Activated CD4-positive, alpha-beta memory T cell treated with anti-CD3 and anti-CD28 coated beads for 36 hours (primary cell): ENCODE results near the gene DNAJC16. TPM values are rescaled to one million over a fixed set of nuclear protein-coding genes. Genes with fewer than 3 reads are reported as not detected.

ENCODE experiments used
- CTCF ChIA-PET: fragments of 350-600 bp; sonication (Branson Sonifier 250); formaldehyde crosslinking; loops from one replicate; lab custom pipeline; 2021; ENCODE audit warnings: antibody characterized with exemption, inconsistent platforms; lab: Charles Lee
- POLR2A ChIA-PET: fragments of 350-600 bp; sonication (Branson Sonifier 250); formaldehyde crosslinking; loops from one replicate; lab custom pipeline; 2021; ENCODE audit warnings: antibody characterized with exemption; lab: Charles Lee
- DNase-seq: peaks from one replicate; pipeline ENCODE4 v3.0.0-alpha.2; 2020
- H3K27ac Mint-ChIP-seq: one replicate; pipeline ENCODE4 v1.8.0; 2021; ENCODE audit warnings: mixed read lengths
- H3K27me3 Mint-ChIP-seq: one replicate; pipeline ENCODE4 v1.8.0; 2021; ENCODE audit warnings: mixed read lengths
- H3K36me3 Mint-ChIP-seq: one replicate; pipeline ENCODE4 v1.8.0; 2021; ENCODE audit warnings: mixed read lengths
- H3K4me1 Mint-ChIP-seq: one replicate; pipeline ENCODE4 v1.8.0; 2021; ENCODE audit warnings: low read depth, mixed read lengths
- H3K4me3 Mint-ChIP-seq: one replicate; pipeline ENCODE4 v1.8.0; 2021; ENCODE audit warnings: mild to moderate bottlenecking, mixed read lengths
- H3K9me3 Mint-ChIP-seq: one replicate; pipeline ENCODE4 v1.8.0; 2021; ENCODE audit warnings: mixed read lengths
- intact Hi-C: fragments of 100-400 bp; cut with micrococcal nuclease; formaldehyde crosslinking; loops from one replicate; pipeline ENCODE4 v1.15.1; 2023
- total RNA-seq, 2 experiments: library from RNA; stranded (reverse); gene quantifications; one replicate each; pipeline ENCODE4 v1.2.3, GENCODE V29; 2021

The DNAJC16 gene
- total RNA-seq, 2 experiments from 2014 or later, result 10.0 to 10.4 TPM

GRCh38 chr1:15524283-15525049 is 2.2 kb upstream of the DNAJC16 start:
- Mint-ChIP-seq H3K27me3 (no peaks in the 10 kb centered on the region), H3K27ac (peak overlapping the region; percentile 99), H3K4me3 (peak overlapping the region; percentile 89), H3K36me3 (no peaks in the 10 kb centered on the region), H3K9me3 (no peaks in the 10 kb centered on the region), H3K4me1 (peaks cover 43% of the 10 kb centered on the region)
- intact Hi-C loops, result loop anchor here (2.0 to 10.0 kb wide), 7 partner anchors 108 to 1792 kb away; partner anchors contain the start of genes ARHGEF19, EFHD2 and PLEKHM2
- CTCF ChIA-PET, result no interaction called here
- POLR2A ChIA-PET, result no interaction called here
- peak; percentile 100 for DNase-seq

- no peaks in the 10 kb centered on the region for H3K27me3 Mint-ChIP-seq
- H3K36me3 Mint-ChIP-seq, result no peaks in the 10 kb centered on the region
- intact Hi-C loops, result loop anchor here (1.0 to 10.0 kb wide), 12 partner anchors 53 to 1793 kb away; partner anchors contain the start of genes ARHGEF19, DDI2, EFHD2 and PLEKHM2
- peak overlapping the region; percentile 89 for H3K4me3 Mint-ChIP-seq
- H3K27ac Mint-ChIP-seq, result peak overlapping the region; percentile 99
- peaks cover 45% of the 10 kb centered on the region for H3K4me1 Mint-ChIP-seq
- ChIA-PET CTCF (no interaction called here), POLR2A (no interaction called here)
- no peaks in the 10 kb centered on the region for H3K9me3 Mint-ChIP-seq
- peak; percentile 16 for DNase-seq
These were observed 1.3 kb upstream of the DNAJC16 start for GRCh38 chr1:15525050-15526020.

DNA sequence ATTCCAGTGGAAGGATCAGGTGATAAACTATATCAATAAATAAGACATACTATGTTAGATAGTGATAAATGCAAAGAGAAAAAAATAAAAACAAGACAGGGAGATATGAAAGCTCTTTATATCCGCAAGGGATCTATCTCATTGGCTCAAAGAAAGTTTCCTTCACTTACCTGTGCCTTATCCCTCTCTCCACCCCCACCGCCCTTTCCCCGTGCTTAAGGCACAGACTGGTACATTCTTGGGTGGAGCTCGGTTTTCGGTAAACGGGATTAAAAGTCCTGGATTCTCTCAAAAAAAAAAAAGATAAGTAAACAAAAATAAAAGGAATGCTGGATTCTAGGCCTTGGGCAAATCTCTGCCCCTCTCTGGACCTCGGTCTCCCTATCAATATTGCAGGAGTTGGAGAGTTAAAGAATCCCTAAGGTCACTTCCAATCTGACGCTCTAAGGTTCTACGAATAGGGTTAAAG is 593 bp upstream of the DNAJC16 start:
- CTCF ChIA-PET, result no interaction called here
- peak overlapping the region; percentile 89 for H3K4me3 Mint-ChIP-seq
- POLR2A ChIA-PET, result interaction anchor here (1.0 to 1.3 kb wide), 2 partner anchors 11 to 58 kb away, joined by 3 read pairs; partner anchors contain the start of gene AGMAT
- peak; percentile 21 for DNase-seq
- no peaks in the 10 kb centered on the region for H3K27me3 Mint-ChIP-seq
- peaks cover 48% of the 10 kb centered on the region for H3K4me1 Mint-ChIP-seq
- no peaks in the 10 kb centered on the region for H3K9me3 Mint-ChIP-seq
- intact Hi-C loops, result loop anchor here (1.0 to 10.0 kb wide), 10 partner anchors 53 to 1794 kb away; partner anchors contain the start of genes ARHGEF19, DDI2, PLEKHM2 and SPEN
- no peaks in the 10 kb centered on the region for H3K36me3 Mint-ChIP-seq
- H3K27ac Mint-ChIP-seq, result peak overlapping the region; percentile 99

GRCh38 chr1:15531003-15531402 is 4.4 kb downstream of the DNAJC16 start:
- Mint-ChIP-seq H3K9me3 (no peaks in the 10 kb centered on the region), H3K27ac (no peak overlapping the region), H3K4me3 (no peak overlapping the region), H3K4me1 (peaks cover 34% of the 10 kb centered on the region), H3K27me3 (no peaks in the 10 kb centered on the region), H3K36me3 (peaks cover 2% of the 10 kb centered on the region)
- intact Hi-C loops, result no loop called here
- ChIA-PET CTCF (interaction anchor here (0.8 kb wide), 1 partner anchor 96 kb away, joined by 3 read pairs; no protein-coding TSS in a partner anchor), POLR2A (no interaction called here)
- no peak for DNase-seq

GRCh38 chr1:15531682-15532081 is 5.0 kb downstream of the DNAJC16 start:
- CTCF ChIA-PET, result no interaction called here

DNA sequence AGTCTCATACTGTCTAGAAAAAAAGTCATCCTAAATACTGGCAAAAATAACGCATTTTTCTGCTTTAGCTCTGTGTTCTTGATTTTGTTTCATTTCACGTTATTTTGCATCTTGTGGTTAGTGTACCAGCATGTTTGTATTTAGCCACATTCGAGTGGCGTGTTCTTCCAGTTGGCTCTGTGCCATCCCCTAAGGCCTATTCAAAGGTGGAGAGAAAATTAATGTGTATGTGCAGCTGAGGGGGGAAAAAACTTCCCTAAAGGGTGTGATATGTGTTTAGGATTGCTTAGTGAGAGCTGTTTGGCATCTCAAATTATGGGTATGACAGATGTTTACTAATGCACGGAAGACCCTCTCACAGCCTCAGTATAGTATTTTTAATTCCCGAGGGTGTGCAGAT is 12.1 kb downstream of the DNAJC16 start:
- Mint-ChIP-seq H3K27me3 (no peaks in the 10 kb centered on the region), H3K36me3 (peaks cover 28% of the 10 kb centered on the region), H3K4me3 (no peak overlapping the region)

More at GRCh38 chr1:15531682-15532081, 5.0 kb downstream of the DNAJC16 start:
- H3K9me3 Mint-ChIP-seq, result no peaks in the 10 kb centered on the region
- POLR2A ChIA-PET, result interaction anchor here (0.9 kb wide), 1 partner anchor 149 kb away, joined by 3 read pairs; no protein-coding TSS in a partner anchor
- DNase-seq, result no peak
- H3K4me1 Mint-ChIP-seq, result peaks cover 30% of the 10 kb centered on the region
- H3K4me3 Mint-ChIP-seq, result no peak overlapping the region
- H3K27me3 Mint-ChIP-seq, result no peaks in the 10 kb centered on the region
- intact Hi-C loops, result no loop called here
- H3K36me3 Mint-ChIP-seq, result peaks cover 7% of the 10 kb centered on the region
- H3K27ac Mint-ChIP-seq, result no peak overlapping the region

DNA sequence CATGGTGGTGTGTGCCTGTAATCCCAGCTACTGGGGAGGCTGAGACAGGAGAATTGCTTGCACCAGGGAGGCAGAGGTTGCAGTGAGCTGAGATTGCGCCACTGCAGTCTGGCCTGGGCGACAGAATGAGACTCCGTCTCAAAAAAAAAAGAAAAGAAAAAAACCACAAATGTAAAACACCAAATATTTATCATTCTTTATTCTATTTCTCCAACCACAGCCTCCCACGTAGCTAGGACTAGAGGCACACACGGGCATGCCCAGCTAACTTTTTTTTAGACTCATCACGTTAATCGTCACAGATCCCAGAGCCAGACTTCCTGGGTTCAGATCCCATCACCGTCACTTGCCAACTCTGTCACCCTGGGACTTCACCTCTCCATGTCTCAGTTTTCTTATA is 13.5 kb downstream of the DNAJC16 start:
- no peaks in the 10 kb centered on the region for H3K27me3 Mint-ChIP-seq
- no peaks in the 10 kb centered on the region for H3K4me1 Mint-ChIP-seq
- ChIA-PET POLR2A (no interaction called here), CTCF (no interaction called here)
- peaks cover 29% of the 10 kb centered on the region for H3K36me3 Mint-ChIP-seq
- H3K27ac Mint-ChIP-seq, result no peak overlapping the region
- H3K4me3 Mint-ChIP-seq, result no peak overlapping the region
- no peaks in the 10 kb centered on the region for H3K9me3 Mint-ChIP-seq
- intact Hi-C loops, result no loop called here
- DNase-seq, result no peak

More for the DNA sequence above, 12.1 kb downstream of the DNAJC16 start:
- Mint-ChIP-seq H3K4me1 (no peaks in the 10 kb centered on the region), H3K27ac (no peak overlapping the region), H3K9me3 (no peaks in the 10 kb centered on the region)
- DNase-seq, result no peak
- ChIA-PET CTCF (no interaction called here), POLR2A (interaction anchor here (0.6 kb wide), 1 partner anchor 75 kb away, joined by 5 read pairs; no protein-coding TSS in a partner anchor)
- intact Hi-C loops, result no loop called here

GRCh38 chr1:15541231-15541792 is 14.7 kb downstream of the DNAJC16 start:
- no peaks in the 10 kb centered on the region for H3K27me3 Mint-ChIP-seq
- H3K4me3 Mint-ChIP-seq, result no peak overlapping the region
- no peaks in the 10 kb centered on the region for H3K9me3 Mint-ChIP-seq
- intact Hi-C loops, result no loop called here
- no peak for DNase-seq
- ChIA-PET CTCF (no interaction called here), POLR2A (no interaction called here)
- peaks cover 28% of the 10 kb centered on the region for H3K36me3 Mint-ChIP-seq
- no peak overlapping the region for H3K27ac Mint-ChIP-seq
- H3K4me1 Mint-ChIP-seq, result no peaks in the 10 kb centered on the region

DNA sequence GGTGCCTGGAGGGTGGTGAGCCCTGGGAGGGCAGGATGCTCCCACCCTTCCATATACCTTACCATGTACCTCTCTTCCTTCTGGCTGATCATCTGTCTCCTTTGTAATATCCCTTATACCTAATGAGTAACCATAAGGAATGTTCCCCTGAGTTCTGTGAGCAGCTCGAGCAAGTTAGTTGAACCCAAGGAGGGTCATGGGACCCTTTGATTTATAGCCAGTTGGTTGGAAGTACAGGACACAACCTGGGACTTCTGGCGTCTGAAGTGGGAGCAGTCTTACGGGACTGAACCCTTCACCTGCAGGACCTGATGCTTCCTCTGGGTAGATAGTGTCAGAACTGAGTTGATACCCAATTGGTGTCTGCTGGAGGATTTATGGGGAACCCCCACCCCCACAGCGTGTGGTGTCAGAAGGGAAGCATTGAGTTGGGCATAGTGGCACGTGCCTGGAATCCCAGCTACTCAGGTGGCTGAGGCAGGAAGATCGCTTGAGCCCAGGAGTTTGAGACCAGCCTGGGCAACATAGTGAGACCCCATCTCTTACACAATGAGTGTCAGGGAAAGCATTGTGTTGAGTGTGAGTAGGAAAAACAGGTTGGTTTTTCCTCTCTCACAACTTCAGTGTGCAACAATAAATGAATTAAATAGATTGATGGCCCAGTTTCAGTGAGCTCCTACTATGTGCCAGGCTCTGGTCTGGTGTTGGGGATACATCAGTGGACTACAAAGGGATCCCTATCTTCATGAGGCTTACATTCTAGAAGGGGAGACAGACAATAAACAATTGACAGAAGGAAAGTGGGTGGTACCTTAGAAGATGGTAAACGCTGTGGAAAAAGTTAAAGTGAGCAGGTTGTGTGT is 16.0 kb downstream of the DNAJC16 start:
- Mint-ChIP-seq H3K4me3 (no peak overlapping the region), H3K36me3 (peaks cover 22% of the 10 kb centered on the region), H3K27me3 (no peaks in the 10 kb centered on the region), H3K27ac (no peak overlapping the region), H3K4me1 (no peaks in the 10 kb centered on the region), H3K9me3 (no peaks in the 10 kb centered on the region)
- DNase-seq, result no peak
- POLR2A ChIA-PET, result no interaction called here
- CTCF ChIA-PET, result no interaction called here
- intact Hi-C loops, result no loop called here

DNA sequence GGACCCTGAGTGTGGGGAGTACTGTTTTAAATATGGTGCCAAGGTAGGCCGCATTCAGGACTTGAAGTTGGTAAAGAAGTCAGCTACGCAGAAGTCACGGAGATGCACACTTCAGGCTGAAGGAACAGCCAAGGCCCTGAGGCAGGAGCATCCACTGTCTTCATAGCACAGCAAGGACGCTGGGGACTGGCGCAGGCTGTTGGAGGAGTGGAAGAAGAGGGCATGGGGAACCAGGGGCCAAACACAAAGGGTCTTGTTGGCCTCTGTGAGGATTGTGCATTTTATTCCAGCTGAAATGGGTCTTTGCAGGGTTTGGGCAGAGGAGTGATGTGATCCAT is 16.6 kb downstream of the DNAJC16 start:
- Mint-ChIP-seq H3K27me3 (no peaks in the 10 kb centered on the region), H3K9me3 (no peaks in the 10 kb centered on the region), H3K27ac (no peak overlapping the region), H3K36me3 (peaks cover 27% of the 10 kb centered on the region), H3K4me1 (no peaks in the 10 kb centered on the region), H3K4me3 (no peak overlapping the region)
- intact Hi-C loops, result no loop called here
- DNase-seq, result no peak
- CTCF ChIA-PET, result no interaction called here
- POLR2A ChIA-PET, result no interaction called here
